GM19025 (cell line): ENCODE data around the gene SYNGAP1.

Source experiments
- ATAC-seq: cut with Tn5 transposase; IDR thresholded peaks from one replicate; pipeline ENCODE4 v1.9.1; 2021; ENCODE audit warnings: mild to moderate bottlenecking, low read depth, moderate library complexity; ENCODE audit not compliant: unreplicated experiment

Gene SYNGAP1

GRCh38 chr6:33434961-33435360, 15.1 kb downstream of the SYNGAP1 start:
- ATAC-seq, result no peak

DNA sequence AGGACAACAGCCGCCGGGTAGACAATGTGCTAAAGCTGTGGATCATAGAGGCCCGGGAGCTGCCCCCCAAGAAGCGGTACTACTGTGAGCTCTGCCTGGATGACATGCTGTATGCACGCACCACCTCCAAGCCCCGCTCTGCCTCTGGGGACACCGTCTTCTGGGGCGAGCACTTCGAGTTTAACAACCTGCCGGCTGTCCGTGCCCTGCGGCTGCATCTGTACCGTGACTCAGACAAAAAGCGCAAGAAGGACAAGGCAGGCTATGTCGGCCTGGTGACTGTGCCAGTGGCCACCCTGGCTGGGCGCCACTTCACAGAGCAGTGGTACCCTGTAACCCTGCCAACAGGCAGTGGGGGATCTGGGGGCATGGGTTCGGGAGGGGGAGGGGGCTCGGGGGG, 17.8 kb downstream of the SYNGAP1 start:
- no peak for ATAC-seq

- ATAC-seq, result no peak
These were observed 19.2 kb downstream of the SYNGAP1 start for GRCh38 chr6:33438978-33439594.

DNA sequence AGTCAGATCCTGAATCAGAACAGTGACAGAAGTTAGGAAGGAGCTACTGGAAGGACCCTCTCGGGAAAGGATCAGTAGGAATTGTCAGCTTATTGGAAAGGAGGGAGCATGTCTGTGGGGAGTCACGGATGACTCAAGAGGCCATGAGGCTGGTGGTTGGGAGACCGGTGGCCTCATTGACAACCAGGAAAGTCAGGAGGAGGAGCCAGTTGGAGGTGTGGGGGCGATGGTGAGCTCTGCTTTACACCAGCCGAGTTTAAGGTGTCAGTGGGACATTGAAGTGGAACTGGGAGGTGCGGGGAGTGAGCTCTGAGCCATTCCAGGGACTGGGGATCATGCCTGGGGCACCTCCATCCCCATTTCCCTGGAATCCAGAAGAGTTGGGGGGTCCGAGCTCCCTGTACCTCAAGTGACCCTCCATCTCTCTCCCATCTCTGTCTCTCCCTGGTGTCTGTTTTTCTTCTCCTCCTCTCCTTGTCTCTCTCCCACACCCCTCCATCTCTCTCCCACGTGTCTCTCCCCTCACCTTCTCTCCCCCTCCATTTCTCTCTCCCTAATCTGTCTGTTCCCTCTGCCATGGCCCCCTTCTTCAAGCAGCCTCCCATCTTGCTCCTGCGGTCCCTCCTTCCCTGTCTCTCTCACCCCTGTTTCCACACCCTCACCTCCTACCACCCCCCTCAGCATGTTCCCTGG, 20.2 kb downstream of the SYNGAP1 start:
- ATAC-seq, result no peak

DNA sequence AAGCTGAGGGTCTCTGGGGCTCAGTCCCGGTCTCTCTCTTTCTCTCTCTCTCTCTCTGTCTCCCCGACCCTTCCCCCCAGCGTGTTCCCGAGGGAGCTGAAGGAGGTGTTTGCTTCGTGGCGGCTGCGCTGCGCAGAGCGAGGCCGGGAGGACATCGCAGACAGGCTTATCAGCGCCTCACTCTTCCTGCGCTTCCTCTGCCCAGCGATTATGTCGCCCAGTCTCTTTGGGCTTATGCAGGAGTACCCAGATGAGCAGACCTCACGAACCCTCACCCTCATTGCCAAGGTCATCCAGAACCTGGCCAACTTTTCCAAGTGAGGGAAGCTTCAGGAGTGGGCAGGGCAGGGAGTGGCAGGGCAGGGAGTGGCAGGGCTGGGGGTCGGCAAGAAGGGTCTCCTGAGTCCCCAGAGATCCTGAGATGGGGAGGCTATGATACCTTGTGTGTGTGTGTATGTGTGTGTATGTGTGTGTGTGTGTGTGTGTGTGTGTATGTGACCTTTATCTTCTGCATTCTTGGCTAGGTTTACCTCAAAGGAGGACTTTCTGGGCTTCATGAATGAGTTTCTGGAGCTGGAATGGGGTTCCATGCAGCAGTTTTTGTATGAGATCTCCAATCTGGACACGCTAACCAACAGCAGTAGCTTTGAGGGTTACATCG, 20.9 kb downstream of the SYNGAP1 start:
- ATAC-seq, result no peak

DNA sequence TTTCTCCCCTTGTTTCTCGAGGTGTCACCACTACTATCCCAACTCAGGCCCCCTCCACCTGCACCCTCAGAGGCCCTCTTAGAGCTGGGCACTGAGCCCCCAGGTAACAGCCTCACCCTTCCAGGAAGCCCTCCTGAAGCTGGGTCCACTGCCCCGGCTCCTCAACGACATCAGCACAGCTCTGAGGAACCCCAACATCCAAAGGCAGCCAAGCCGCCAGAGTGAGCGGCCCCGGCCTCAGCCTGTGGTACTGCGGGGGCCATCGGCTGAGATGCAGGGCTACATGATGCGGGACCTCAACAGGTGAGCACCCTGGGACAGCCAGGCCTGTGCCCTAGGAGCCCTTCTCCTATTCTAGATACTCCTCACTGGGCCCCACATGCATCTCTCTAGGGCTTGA, 21.6 kb downstream of the SYNGAP1 start:
- ATAC-seq, result no peak

GRCh38 chr6:33442283-33442682, 22.4 kb downstream of the SYNGAP1 start:
- ATAC-seq, result no peak

- no peak for ATAC-seq
These were observed 23.2 kb downstream of the SYNGAP1 start for GRCh38 chr6:33443025-33443424.

GRCh38 chr6:33443619-33444504, 24.0 kb downstream of the SYNGAP1 start:
- ATAC-seq, result no peak

- no peak for ATAC-seq
These were observed 25.3 kb downstream of the SYNGAP1 start for GRCh38 chr6:33445119-33445603.

DNA sequence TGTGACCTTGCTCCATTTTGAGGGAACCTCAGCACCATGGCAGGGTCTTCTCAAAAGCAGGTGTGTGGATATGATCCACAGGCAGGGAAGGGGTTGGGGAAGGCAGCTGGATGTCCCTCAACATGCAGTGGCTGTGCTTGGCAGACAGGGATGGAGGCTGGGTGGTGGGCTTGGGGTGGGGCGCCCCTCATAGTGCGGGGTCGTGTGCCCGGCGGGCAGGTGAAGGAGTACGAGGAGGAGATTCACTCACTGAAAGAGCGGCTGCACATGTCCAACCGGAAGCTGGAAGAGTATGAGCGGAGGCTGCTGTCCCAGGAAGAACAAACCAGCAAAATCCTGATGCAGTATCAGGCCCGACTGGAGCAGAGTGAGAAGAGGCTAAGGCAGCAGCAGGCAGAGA, 26.5 kb downstream of the SYNGAP1 start:
- no peak for ATAC-seq

DNA sequence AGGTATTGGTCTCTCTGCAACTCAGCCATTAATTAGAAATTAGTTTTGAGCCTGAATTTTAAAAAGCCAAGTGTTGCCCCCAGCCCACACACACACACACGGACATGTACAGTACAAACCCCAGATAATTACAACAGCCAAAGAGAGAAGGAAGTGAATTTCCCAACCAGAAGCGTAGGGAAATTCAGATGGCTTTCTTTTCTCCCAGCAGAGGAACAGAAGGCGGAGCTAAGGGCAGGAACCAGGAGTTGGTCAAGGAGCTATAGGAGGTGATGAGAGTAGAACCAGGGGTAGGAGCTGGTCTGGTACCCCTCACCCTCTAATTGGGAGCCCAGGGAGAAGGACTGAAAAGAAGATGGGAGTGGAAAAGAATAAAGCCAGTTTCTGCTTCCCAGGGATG, 30.6 kb downstream of the SYNGAP1 start:
- no peak for ATAC-seq

- no peak for ATAC-seq
These were observed 31.7 kb downstream of the SYNGAP1 start for GRCh38 chr6:33451606-33452005.

- ATAC-seq, result no peak
These were observed 32.6 kb downstream of the SYNGAP1 start for GRCh38 chr6:33452496-33452895.

DNA sequence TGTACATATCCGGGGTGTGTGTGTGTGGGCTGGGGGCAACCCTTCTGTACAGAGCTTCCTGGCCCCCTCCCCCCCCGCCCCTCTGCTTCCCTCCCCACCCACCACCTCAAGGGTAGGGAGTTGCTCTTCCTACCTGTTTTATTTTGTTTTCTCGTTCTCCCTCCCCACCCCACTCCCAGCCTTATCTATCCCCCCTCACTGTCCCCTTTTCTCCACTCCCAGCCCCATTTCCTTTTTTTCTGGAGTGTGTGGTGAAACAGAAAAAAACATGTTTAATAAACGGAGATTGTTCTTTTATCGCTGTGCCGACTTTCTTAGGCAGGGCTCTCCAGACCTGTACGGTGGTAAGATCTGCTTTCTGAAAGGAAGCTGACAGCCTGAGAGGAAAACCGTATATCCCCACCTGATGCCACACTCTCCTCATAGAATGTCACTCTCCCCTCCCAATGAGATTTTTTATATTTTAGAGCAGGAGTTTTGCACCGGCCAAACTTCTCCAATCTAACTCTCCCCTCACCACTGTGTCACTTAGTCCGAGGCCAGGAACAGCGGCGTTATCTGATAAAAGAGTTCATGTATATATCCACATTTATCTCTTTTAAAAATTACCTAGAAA, 33.6 kb downstream of the SYNGAP1 start:
- ATAC-seq, result no peak

DNA sequence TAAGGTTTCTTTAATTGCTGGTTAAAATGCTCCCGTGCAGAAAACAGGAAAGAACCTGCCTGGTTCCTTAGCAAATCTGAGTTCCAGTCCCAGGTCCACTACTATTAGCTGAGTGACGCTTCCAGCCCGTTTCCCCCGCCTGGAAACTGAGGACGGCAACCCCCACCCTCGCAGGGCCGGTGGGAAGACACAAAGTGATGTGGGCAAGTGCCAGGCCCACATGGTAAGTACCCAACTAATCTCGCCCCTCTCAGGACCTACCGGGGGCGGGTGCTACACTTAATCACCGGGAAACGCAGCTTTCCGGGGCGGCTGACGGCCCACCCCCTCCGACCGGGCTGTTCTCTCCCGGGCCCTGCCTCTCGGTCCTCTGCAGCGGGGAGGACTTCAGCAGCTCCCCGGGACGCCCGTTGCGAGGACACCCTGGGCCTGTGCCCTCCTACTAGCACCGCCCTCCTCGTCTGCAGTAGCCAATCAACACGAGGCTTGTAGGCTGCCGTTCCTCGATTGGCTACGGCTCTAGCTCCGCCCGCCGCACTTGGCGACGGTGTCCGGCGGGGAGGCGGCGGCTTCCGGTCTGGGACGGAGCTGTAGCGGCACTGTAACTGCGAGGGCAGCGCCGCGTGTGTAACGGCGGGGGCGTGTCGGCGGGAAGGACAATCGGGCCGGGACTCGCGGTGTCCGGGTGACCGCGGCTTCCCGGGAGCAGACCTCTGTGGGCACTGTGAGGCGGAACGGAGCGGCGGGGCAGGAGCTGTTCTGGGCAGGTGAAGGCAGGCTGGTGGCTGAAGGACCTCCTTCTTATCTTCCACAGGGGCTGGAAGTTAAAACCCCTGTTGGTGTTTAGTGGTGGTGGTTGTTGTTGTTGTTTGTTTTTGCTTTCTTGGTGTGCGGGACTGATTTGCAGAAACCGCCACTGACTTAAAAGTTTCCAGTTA, 34.4 kb downstream of the SYNGAP1 start, which contains the start of gene ZBTB9:
Gene ZBTB9 (plus strand): TSS at position 568 of the 938 bp plus-strand sequence. CDS start 525 bp downstream, outside the sequence.
- ATAC-seq, result peak; percentile 100

DNA sequence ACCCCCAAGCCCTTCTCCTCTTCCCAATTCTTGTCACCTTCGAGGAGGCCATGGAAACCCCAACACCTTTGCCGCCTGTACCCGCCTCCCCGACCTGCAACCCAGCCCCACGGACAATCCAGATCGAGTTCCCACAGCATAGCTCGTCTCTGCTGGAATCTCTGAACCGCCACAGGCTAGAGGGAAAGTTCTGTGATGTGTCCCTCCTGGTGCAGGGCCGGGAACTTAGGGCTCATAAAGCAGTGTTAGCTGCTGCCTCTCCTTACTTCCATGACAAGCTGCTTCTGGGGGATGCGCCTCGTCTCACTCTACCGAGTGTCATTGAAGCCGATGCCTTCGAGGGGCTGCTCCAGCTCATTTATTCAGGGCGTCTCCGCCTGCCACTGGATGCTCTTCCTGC, 35.2 kb downstream of the SYNGAP1 start:
- no peak for ATAC-seq

DNA sequence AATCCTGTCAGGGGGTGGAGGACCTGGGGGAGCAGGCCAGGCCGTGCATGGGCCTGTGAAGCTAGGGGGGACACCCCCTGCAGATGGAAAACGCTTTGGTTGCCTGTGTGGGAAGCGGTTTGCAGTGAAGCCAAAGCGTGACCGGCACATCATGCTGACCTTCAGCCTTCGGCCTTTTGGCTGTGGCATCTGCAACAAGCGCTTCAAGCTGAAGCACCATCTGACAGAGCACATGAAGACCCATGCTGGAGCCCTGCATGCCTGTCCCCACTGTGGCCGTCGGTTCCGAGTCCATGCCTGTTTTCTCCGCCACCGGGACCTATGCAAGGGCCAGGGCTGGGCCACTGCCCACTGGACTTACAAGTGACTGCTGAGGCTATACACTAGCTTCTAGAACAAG, 36.3 kb downstream of the SYNGAP1 start:
- ATAC-seq, result no peak

DNA sequence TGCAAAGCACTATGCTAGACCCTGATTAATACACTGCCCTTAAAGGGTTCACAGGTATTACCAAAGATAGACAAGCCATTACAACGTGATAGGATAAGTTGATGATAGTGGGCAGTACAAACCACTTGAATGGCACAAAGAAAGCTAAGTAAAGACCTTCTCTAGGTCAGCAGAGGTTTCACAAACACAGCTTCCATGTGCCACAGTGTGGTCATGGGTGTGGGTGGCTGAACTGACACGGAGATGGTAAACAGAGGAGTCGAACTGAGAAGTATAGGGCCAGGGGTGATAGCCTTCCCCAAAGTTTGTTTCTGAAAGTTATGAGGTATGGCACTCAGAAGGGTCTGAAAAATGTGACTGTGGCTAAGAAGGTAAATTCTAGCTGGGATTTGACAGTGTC, 38.8 kb downstream of the SYNGAP1 start:
- no peak for ATAC-seq
